GM20431 (cell line): ENCODE data around the gene ALKBH8.
"Not testable (repeated sequence)": the region's sequence is repeated elsewhere in the genome, so short reads cannot be mapped to it uniquely, and the experiment has no call there.

Source experiments
- in situ Hi-C: fragments of 300-500 bp; cut with MseI, MboI; formaldehyde crosslinking; loops from one replicate; pipeline ENCODE4 v1.15.0; 2020; ENCODE audit warnings: low sequenced_read_pairs; ENCODE audit not compliant: unreplicated experiment

ALKBH8 gene

DNA sequence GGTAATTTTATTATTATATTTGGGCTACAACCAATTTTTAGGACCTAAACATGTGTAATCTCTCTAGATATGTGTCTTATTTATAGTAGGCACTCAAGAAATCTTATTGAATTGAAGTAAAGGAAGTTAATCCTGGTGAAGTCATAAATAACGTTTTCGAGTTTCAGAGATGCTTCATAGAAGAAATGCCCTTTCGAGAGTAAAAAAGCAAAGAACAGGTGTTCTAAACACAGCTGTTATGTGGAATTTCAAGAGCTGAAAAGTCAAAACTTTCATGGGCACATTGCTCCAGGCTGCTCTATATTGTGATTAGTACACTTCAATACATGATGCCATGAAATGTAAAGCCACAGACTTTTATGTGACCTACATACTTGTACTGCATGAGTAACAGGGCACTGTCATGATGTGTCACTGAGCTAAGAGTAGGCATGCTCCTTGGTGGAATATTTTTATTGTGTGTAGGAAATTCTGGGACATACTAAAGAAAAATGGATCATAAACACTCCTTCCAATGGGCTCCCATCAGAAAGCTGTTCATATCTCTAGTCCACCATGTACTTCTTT is 18.2 kb upstream of the ALKBH8 start:
- in situ Hi-C loops, result loop anchor here (25.0 kb wide), 1 partner anchor 104 kb away; no protein-coding TSS in a partner anchor

DNA sequence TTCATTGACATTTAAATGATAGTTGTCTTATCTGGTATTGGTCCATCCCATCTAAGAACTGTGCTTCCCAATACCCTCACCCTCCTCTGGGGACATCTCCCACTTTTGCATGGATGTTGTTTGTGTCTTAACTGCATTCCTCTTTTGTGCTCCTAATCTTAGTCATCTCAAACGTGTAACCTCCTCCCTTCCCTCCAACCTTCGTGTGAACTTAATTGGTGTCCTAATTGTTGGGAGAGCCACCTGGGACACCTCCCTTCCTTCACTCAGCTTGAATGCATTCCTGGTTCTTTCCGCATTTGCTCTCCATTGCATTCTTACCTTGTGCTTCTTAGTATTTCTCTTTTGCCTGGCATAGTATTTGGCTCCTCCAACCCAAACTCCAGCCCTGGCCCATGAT is 15.6 kb upstream of the ALKBH8 start:
- in situ Hi-C loops, result loop anchor here (25.0 kb wide), 1 partner anchor 106 kb away; no protein-coding TSS in a partner anchor

DNA sequence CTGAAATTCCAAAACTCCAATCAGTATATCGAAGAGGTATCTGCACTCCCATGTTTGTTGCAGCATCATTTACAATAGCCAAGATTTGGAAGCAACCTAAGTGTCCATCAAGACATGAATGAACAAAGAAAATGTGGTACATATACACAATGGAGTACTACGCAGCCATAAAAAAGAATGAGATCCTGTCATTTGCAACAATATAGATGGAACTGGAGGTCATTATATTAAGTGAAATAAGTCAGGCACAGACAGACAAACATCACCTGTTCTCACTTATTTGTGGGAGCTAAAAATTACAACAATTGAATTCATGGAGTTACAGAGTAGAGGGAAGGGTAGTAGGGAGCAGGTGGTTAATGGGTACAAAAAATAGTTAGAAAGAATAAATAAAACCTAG is 13.6 kb upstream of the ALKBH8 start:
- in situ Hi-C loops, result loop anchor here (25.0 kb wide), 1 partner anchor 108 kb away; no protein-coding TSS in a partner anchor

DNA sequence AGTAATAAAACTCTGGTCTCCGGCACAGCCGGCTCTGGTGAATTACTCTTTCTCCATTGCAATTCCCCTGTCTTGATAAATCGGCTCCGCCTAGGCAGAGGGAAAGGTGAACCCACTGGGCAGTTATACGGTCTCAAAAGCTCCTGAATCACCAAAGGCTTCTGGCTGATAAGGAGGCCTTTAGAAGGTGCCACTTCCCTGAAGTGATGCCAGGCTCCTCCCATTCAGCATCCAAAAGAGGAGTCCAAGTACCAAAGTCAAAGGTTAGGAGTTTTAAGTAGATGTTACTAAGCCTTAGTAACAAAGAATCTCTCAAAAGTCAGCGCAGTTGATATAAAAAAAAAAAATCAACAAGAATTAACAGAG is 11.8 kb upstream of the ALKBH8 start:
- in situ Hi-C loops, result loop anchor here (25.0 kb wide), 1 partner anchor 110 kb away; no protein-coding TSS in a partner anchor

DNA sequence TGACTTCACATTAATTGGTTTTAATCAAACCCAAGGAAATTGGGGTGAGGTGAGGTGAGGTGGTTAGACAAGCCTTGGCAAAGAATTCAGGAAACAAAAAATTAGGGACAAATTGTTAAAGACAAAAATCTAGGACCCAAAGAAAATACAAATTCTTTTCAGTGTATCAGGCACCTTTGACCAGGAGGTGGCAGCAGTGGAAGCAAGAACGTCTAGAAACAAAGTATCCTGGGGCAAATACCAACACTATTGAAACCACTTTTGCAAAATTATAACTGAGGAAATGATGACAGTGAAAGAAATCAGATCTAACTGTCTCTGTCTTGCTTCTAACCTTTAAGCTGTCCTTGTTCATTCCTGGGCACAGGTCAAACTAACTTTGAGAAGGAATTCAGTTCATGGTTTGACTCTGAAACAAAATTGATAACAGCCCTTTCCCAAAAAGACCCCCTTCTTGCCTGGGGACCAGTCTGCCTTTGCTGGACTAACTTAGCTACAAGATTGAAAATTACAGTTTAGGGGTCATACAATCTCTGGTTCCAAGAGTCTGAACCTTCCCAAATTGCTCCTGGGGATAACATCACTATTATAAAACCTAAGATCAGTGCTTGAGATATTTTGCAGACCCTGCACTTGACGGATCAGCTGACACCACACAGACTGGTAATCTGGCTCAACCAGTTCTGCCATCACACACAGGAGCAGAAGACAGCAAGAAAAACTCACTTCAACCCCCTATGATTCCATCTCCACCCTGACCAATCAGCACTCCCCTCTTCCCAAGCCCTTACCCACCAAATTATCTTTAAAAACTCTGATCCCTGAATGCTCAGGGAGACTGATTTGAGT is 11.2 kb upstream of the ALKBH8 start:
- in situ Hi-C loops, result loop anchor here (25.0 kb wide), 1 partner anchor 111 kb away; no protein-coding TSS in a partner anchor

DNA sequence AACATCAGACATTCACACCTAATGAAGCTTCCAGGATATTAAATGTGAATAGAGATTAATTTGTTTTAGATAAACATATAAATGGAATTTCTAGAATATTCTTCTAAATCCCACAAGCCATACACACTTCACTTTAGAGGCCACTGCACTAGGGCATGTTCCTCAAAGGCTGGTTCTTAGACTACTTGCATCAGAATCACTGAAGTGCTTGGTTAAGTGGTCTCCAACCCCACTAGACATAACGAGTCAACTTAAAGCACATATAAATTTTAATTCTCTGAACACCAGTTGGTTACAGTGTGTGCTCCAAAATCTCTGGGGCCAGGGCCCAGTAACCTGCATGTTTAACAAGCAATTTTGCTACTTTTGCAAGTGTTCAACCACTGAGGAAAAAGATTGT is 7.9 kb upstream of the ALKBH8 start:
- in situ Hi-C loops, result no loop called here

DNA sequence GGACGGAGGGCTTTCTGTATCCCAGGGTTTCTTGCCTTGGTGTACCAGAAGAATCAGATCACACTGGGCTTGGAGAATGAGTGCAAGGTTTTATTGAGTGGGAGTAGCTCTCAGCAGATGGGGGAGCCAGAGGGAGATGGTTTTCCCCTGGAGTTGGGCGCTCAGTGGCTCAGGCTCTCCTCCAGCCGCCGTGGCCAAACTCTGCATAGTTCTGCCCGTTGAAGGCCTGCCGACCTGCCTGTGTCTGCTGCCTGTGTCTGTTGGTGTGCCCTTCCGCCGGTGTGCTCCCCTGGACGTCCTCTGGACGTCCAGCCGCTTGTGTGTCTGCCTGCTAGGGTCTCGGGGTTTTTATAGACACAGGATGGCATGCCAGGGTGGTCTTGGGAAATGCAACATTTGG is 4.5 kb upstream of the ALKBH8 start:
- in situ Hi-C loops, result no loop called here

DNA sequence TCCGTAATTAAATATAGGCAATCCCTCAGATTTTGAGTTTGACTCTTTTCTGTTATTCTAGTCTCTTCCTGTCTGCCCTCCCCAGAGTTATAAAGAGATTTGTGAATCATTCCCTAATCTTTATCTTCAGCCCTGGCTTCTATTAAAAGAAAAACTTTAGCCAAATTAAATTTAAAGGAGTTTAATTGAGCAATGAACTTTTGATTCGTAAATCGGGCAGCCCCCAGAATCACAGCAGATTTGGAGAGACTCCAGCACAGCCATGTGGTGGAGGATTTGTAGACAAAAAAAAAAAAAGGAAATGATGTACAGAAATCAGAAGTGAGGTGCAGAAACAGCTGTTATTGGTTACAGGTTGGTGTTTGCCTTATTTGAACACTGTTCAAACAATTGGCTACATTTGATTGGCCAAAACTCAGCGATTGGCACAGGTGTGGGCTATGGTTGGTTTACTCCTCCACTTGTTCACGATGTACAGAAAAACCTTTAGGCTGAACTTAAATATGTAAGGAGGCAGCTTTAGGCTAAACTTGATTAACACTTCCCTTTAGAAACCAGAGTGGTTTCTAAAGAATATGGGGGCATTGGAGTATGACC is 2.3 kb upstream of the ALKBH8 start:
- in situ Hi-C loops, result no loop called here

- in situ Hi-C loops, result no loop called here
These were observed 1.0 kb upstream of the ALKBH8 start for GRCh38 chr11:107566569-107566968.

DNA sequence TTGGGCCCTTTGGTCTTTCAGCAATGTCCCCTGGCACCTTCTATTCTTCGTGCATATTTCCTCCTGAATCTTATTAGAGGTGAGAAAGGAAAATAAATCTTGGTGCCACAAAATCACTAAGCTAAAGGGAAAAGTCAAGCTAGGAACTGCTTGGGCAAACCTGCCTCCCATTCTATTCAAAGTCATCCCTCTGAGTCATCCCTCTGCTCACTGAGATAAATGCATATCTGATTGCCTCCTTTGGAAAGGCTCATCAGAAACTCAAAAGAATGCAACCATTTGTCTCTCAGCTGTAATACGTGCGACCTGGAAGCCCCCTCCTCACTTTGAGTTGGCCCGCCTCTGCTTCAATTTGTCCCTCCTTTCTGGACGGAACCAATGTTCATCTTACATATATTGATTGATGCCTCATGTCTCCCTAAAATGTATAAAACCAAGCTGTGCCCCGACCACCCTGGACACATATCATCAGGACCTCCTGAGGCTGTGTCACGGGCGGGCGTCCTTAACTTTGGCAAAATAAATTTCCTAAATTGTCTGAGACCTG is 493 bp upstream of the ALKBH8 start:
- in situ Hi-C loops, result not testable (repeated sequence)

DNA sequence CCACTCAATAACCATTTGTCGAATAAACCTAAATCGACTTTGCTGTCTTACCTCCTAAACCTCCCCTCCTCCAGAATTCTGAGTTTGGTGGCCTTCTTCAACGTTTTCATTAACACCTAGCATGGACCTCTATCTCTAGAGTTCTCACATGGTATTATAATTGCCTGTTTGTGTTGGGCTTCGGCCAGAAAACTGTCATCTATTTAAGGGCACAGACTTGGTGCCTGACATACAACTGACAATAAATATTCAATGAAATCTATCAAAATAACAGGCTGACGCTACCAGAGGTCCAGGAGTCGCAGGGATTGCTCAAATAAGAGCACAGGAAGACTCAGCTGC is 687 bp downstream of the ALKBH8 start:
- in situ Hi-C loops, result no loop called here

GRCh38 chr11:107563702-107564101 is 1.8 kb downstream of the ALKBH8 start:
- in situ Hi-C loops, result no loop called here

GRCh38 chr11:107562647-107563208 is 2.8 kb downstream of the ALKBH8 start:
- in situ Hi-C loops, result no loop called here

GRCh38 chr11:107561688-107562087 is 3.8 kb downstream of the ALKBH8 start:
- in situ Hi-C loops, result no loop called here

DNA sequence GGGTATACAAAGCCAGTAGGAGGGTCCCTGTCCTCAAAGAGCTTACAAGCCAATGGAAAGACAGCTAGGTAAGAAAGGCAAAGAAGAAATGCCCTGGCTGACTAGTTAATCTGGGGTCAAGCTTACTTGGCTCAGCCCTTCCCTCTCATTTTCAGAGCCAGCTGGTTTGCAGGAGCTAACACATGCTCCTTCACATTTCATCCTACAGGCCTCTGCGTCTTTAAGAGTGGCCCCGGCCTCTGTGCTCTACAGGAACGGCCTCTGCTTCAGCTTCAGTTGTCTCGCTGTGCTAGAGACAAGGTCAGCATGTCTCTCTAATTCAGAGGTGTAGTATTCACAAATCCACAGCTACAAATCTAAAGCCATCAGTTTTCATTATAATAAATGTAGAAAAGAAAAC is 15.2 kb downstream of the ALKBH8 start:
- in situ Hi-C loops, result no loop called here

GRCh38 chr11:107549954-107550285 is 15.6 kb downstream of the ALKBH8 start:
- in situ Hi-C loops, result no loop called here

DNA sequence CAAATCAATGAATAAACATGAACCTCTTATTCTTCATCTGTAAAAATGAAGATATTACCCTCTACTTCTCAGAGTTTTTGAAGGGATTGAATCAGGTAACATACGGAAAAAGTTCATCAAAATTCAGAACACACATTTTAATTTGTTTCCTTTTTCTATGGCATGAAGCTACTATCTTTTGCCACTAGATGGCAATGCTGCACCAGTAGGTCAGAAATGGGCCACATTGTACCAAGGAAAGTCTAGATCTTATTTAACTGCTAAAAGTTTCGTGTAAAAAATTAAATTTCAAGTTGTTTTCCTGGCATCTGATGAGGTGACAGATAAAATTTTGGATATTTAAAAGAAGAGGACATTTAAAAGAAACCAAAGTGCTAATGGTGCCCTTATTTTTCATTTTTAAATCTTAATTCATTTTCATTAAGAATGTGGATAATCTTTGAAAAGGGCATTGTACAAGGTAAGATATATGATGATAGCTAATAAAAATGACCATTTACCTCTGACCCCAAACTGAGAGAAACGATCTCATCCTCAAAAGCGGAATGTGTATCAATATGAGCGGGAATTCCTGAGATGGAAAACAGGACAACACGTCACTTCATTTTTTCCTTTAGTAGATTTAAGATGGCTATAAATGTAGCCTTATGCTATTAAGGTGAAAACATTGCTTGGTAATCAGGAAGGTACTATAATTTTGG is 16.1 kb downstream of the ALKBH8 start:
- in situ Hi-C loops, result no loop called here

DNA sequence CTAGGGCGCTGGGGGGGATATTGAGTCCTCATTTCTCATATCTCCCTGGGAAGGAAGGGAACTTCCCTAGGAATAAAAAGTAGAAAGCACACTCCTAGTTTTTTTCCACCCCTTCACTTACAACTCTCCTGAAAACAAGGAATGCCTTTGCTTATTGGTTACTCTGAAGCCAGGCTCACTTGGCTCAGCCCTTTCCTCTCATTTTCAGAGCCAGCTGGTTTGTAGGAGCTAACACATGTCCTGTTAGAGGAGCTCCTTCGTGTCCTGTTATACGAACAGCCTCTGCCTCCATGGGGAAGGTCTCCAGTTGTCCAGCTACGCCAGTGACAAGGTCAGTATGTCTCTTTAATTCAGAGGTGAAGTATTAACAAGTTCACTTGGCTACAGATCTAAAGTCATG is 17.6 kb downstream of the ALKBH8 start:
- in situ Hi-C loops, result no loop called here

GRCh38 chr11:107545101-107545514 is 20.4 kb downstream of the ALKBH8 start:
- in situ Hi-C loops, result no loop called here

DNA sequence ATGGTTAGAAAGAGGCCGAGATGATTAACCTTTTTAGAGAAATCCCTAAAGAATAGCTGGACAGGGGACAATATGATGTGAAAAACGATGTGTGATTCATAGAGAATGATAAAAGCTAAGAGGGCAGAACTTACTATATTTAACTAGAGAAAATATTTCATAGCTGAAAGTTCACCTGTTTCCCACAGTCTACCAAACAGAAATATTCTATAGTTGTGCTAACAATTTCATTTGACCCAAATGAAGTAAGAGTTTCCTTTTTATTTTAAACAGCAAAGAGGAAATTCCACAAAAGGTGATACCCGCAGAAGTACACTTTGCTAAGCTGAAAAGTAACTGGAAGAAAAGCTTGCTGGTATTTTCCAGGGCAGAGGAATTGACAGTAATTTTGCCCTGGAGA is 26.7 kb downstream of the ALKBH8 start:
- in situ Hi-C loops, result no loop called here
